ENCODE measurements around the gene CEP350.

The CEP350 gene

GRCh38 chr1:180065408-180065807 is 110.8 kb downstream of the CEP350 start:
- no peak for DNase-seq

GRCh38 chr1:180066150-180066549 is 111.5 kb downstream of the CEP350 start:
- DNase-seq: no peak

- no peak for DNase-seq
Measured at GRCh38 chr1:180070286-180070685, 115.7 kb downstream of the CEP350 start.

- no peak for DNase-seq
Measured at GRCh38 chr1:180071759-180072158, 117.1 kb downstream of the CEP350 start.

- no peak for DNase-seq
Measured at GRCh38 chr1:180080439-180080838, 125.8 kb downstream of the CEP350 start.

GRCh38 chr1:180081474-180081873 is 126.9 kb downstream of the CEP350 start:
- DNase-seq: no peak

- DNase-seq: no peak
Measured at GRCh38 chr1:180083164-180083563, 128.6 kb downstream of the CEP350 start.

GRCh38 chr1:180084867-180085266 is 130.3 kb downstream of the CEP350 start:
- DNase-seq: no peak

- no peak for DNase-seq
Measured at GRCh38 chr1:180085331-180085730, 130.7 kb downstream of the CEP350 start.

GRCh38 chr1:180092931-180093650 is 138.5 kb downstream of the CEP350 start:
- no peak for DNase-seq

- peak in 1 of 2 experiments; percentile 12 for DNase-seq
Measured at GRCh38 chr1:180094705-180095295, 140.2 kb downstream of the CEP350 start.

GRCh38 chr1:180096584-180097325 is 142.1 kb downstream of the CEP350 start:
- no peak for DNase-seq

- DNase-seq: no peak
Measured at GRCh38 chr1:180097326-180097605, 142.7 kb downstream of the CEP350 start.

GRCh38 chr1:180101411-180101810 is 146.8 kb downstream of the CEP350 start:
- DNase-seq: no peak

- DNase-seq: no peak
Measured at GRCh38 chr1:180103819-180104218, 149.2 kb downstream of the CEP350 start.

- DNase-seq: no peak
Measured at GRCh38 chr1:180112091-180112490, 157.5 kb downstream of the CEP350 start.

- no peak for DNase-seq
Measured at GRCh38 chr1:180112984-180113647, 158.5 kb downstream of the CEP350 start.

GRCh38 chr1:180114396-180114945 is 159.9 kb downstream of the CEP350 start:
- no peak for DNase-seq

GRCh38 chr1:180116964-180117763 is 162.6 kb downstream of the CEP350 start:
- DNase-seq: no peak

- no peak for DNase-seq
Measured at GRCh38 chr1:180117764-180118116, 163.1 kb downstream of the CEP350 start.

GRCh38 chr1:180119837-180120236 is 165.2 kb downstream of the CEP350 start:
- no peak for DNase-seq

- DNase-seq: no peak
Measured at GRCh38 chr1:180123463-180123936, 168.9 kb downstream of the CEP350 start.
